GM18505 (cell line): ENCODE measurements around the gene GNA14.
"Not testable (repeated sequence)": the region's sequence is repeated elsewhere in the genome, so short reads cannot be mapped to it uniquely, and the experiment has no call there.

ENCODE experiments used
- ATAC-seq: cut with Tn5 transposase; IDR thresholded peaks from one replicate; pipeline ENCODE4 v1.9.1; 2021; ENCODE audit not compliant: unreplicated experiment
- POLR2A ChIP-seq: IDR thresholded peaks from 4 replicates; pipeline ENCODE4 v1.6.1; 2011; ENCODE audit warnings: borderline replicate concordance; ENCODE audit not compliant: insufficient read depth, insufficient read length; ENCODE audit errors: extremely low read depth

Gene GNA14

DNA sequence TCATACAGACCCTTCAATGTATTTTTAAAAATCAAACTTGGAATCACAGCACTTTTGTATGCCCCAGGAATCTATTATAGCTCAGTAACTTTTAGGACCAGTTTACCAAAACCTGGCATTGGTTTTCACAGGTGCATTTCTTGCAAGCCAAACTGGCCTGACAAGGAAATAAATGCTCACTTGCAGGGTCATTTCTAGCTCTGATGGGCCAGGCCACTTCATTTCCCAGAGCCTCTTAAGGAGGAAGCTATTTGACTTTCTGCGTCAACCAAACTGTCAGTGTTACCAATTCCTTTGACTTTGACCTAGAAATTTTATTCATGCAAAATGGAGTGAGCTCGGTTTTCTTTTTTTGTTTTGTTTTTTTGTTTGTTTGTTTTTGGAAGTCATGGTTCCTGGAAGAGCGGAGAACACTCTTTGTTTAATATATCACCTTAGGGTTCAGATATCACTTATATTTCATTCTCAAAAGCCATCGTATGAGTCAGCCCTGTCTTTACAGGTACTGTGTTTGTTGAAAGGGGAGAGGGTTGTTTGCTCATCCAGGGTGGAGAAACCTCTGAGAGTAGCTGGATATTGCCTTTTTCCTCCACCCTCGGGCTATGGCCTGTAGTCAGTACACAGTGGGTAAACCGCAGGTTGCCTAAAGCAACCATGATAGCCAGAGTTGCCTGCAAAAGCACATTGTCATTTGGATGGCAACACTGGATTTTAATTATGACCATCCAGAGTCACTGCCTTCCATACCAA lies 58.9 kb downstream of the GNA14 start:
- TF ChIP-seq POLR2A = no peak
- ATAC-seq = no peak

DNA sequence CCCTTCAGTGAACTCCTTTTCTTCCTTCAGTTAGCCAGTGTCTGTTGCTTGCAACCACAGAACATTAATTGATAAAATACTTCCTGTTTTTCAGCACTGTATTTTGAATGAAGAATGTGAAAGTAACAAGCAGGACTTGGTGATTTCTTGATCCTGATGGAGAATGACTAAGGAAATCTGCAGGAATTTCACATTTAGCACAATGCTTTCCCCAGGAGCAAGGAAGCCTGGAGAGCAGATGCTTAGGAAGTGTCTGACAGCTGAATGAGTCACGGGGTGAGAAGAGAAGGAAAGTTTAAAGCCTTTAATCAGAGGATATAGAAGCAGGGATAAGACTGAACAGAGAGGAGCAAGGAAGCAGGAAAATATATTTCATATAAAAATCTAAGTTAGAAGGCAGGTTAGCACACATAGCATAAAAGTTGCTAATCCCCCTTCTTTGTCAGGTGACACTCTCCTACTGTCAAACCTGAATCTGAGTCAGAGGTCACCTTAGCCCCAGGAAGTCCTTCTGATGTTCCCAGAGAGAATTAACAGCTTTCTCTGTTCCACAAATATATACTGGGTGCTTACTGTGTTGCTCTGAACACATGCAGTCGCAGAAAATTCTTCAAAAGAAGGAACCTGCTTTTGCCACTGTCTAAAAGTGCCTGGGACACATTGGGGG lies 59.7 kb downstream of the GNA14 start:
- no peak for TF ChIP-seq POLR2A
- ATAC-seq = no peak

GRCh38 chr9:77587851-77588250 lies 60.3 kb downstream of the GNA14 start:
- no peak for ATAC-seq
- TF ChIP-seq POLR2A = no peak

DNA sequence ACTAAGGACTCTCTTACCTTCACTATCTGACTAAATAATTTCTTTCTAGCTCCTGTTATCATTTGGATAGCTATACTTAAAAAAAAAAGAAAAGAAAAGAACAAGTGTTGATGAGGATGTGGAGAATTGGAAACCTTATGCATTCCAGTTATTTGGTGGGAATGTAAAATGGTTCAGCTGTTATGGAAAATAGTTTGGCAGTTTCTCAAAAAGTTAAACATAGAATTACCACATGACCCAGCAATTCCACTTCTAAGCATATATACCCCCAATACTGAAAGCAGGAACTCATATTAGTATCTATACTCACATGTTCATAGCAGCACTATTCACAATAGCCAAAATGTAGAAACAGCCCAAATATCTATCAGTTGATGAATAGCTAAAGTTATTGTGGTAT lies 61.1 kb downstream of the GNA14 start:
- ATAC-seq = no peak
- TF ChIP-seq POLR2A = no peak

DNA sequence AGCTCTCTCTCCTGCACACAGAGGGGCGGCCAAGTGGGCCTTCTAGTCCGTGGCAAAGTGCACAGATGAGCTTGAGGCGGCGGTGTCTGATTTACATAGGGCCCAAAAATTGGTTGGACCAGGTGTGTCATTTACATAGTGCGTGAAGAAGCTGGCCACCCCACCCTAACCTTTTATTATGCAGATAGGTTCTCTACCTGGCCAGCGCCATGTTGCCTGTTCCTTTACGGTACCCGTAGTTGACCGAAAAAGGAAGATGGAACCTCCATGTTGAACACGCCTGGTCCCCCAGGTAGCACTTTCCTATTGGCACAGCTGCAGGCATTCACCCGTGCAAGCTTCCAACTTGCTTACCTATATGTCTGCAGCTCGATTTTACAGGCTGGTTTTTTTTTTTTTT lies 61.5 kb downstream of the GNA14 start:
- TF ChIP-seq POLR2A = no peak
- no peak for ATAC-seq

DNA sequence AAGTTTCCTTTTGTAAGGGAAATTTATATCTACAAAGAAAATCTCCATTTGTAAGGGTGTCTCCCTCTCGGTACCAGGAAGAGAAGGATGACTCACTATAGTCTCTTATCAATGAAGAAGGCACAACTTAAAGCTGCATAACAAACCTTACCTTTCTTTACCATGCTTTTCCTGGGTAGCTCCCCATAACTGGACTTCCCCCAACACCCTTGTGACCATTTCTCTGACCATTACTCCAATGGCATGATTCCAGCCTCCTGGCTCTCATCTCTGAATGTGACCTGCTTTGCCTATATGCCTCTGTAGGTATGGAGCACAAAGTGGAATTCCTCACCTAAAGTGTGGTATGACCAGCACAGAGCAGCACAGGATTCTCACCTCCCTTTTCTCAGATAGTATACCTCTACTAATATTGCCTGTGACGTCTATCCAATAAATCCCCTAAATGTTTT lies 62.8 kb downstream of the GNA14 start:
- TF ChIP-seq POLR2A = no peak
- no peak for ATAC-seq

DNA sequence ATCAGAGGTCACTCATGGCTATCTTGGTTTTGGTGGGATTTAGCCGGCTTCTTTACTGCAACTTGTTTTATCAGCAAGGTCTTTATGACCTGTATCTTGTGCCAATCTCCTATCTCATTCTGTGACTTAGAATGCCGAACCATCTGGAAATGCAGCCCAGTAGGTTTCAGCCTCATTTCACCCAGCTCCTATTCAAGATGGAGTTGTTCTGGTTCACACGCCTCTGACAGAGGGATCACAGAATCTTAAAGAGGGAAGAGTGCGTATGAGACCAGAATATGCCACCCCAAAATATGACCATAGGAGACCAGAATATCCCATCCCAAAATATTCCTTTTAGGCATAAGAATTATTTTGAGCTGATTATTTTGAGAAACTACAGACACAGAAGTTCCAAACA lies 63.2 kb downstream of the GNA14 start:
- not testable (repeated sequence) for ATAC-seq

DNA sequence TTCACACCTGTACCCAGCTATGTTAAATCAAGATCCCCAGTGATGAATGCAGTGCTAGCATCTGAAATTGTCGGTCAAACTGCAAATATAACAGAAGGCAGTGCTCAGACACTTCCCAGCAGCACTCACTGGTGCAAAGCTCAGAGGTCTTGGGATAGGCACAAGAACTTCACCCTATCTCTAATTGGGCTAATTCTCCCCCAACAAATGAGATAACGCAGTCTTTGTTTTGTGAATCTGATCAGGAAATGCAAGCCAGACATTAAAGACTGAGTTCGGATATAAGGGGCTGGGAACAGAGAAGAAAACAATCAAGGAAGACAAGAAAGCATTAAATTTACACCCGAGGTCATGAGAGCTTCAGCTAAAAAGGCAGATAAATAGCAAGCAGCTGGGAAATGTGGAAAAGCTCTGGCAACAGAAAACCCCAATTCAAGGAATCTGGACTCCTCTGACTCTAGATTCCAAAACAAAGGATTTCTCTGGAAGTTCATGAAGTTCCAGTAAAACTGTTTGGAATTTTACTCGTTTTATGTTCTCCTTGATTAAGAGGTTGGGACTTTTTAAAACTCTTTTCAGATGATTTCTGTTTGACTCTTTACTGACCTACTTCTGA lies 65.1 kb downstream of the GNA14 start:
- ATAC-seq = no peak
- no peak for TF ChIP-seq POLR2A

DNA sequence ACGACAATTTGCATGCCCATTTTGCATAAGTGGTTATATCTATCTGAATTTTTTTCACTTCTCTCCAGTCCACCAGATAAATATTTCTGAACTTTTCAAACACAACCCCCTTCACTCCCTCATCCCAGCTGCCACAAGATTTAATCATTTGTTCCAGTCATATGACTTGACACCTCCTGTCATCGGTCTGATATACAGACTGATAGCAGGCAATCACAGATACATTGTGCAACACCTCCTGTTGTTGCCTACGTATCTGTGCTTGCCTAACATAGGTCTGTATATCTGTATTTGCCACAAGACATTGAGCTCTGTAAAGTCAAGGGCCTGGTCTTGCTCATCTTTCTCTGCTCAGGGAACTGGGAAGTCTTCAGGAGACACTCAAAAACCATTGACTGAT lies 65.6 kb downstream of the GNA14 start:
- TF ChIP-seq POLR2A = no peak
- no peak for ATAC-seq

DNA sequence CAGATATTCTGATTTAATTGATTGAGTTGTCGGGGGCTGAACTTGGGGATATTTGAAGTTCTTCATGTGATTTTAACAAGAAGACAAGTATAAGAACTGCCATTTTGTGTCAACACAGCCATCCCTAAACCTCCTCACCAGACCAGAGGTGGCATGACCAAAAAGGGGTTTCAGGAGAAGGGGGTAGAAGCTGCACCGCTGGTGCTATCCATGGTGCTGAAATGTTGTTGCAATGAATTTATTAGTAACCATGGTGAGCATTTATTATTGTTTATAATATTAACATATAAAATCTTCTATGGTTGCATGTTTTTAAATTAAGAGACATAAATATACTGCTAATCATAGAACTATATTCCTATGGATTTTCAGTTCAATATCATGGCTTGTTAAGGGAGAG lies 72.3 kb downstream of the GNA14 start:
- ATAC-seq = no peak
- no peak for TF ChIP-seq POLR2A

DNA sequence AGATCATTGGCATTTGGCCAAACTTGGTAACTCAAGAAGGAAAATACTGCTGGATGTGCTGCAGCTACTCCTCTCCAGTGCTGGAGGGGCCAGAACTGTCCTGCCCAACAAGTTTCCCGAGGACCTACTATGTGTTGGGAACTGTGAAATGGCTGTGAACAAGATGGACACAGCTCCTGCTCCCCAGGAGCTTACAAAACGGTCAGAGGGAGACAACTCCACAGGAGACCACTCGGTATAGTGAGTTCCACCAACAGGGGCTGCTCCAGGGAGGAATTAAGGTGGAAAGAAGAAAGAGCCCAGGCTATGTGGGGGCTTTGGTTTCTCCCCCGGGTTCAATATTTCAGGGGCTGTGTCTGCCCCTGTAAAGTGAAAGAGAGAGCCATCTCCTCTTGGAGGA lies 78.8 kb downstream of the GNA14 start:
- ATAC-seq = no peak
- no peak for TF ChIP-seq POLR2A

- no peak for TF ChIP-seq POLR2A
- ATAC-seq = no peak
These were observed 84.9 kb downstream of the GNA14 start for GRCh38 chr9:77563174-77563573.

- no peak for TF ChIP-seq POLR2A
- ATAC-seq = no peak
These were observed 85.9 kb downstream of the GNA14 start for GRCh38 chr9:77562019-77562748.
